BLaER1 (cell line): Measurements from ENCODE around the gene YJEFN3.

Source experiments
- H3K27ac ChIP-seq: shearing (Covaris generic); formaldehyde crosslinking; 2 replicates; pipeline ENCODE4 v1.8.1; 2022
- H3K27me3 ChIP-seq: shearing (Covaris generic); formaldehyde crosslinking; 2 replicates; pipeline ENCODE4 v1.8.1; 2022
- H3K36me3 ChIP-seq: shearing (Covaris generic); formaldehyde crosslinking; 2 replicates; pipeline ENCODE4 v1.8.1; 2022
- H3K4me1 ChIP-seq: shearing (Covaris generic); formaldehyde crosslinking; 2 replicates; pipeline ENCODE4 v1.8.1; 2022
- H3K4me2 ChIP-seq: shearing (Covaris generic); formaldehyde crosslinking; 2 replicates; pipeline ENCODE4 v1.8.1; 2022
- H3K4me3 ChIP-seq: shearing (Covaris generic); formaldehyde crosslinking; 2 replicates; pipeline ENCODE4 v1.8.1; 2022
- H3K9ac ChIP-seq: shearing (Covaris generic); formaldehyde crosslinking; 2 replicates; pipeline ENCODE4 v1.8.1; 2022
- H3K9me3 ChIP-seq: shearing (Covaris generic); formaldehyde crosslinking; 2 replicates; pipeline ENCODE4 v1.8.1; 2022
- H4K20me1 ChIP-seq: shearing (Covaris generic); formaldehyde crosslinking; 2 replicates; pipeline ENCODE4 v1.8.1; 2022
- Cebpa-rat ChIP-seq: shearing (Covaris generic); IDR thresholded peaks from 2 replicates; pipeline ENCODE4 v1.8.1; 2022

YJEFN3 gene

DNA sequence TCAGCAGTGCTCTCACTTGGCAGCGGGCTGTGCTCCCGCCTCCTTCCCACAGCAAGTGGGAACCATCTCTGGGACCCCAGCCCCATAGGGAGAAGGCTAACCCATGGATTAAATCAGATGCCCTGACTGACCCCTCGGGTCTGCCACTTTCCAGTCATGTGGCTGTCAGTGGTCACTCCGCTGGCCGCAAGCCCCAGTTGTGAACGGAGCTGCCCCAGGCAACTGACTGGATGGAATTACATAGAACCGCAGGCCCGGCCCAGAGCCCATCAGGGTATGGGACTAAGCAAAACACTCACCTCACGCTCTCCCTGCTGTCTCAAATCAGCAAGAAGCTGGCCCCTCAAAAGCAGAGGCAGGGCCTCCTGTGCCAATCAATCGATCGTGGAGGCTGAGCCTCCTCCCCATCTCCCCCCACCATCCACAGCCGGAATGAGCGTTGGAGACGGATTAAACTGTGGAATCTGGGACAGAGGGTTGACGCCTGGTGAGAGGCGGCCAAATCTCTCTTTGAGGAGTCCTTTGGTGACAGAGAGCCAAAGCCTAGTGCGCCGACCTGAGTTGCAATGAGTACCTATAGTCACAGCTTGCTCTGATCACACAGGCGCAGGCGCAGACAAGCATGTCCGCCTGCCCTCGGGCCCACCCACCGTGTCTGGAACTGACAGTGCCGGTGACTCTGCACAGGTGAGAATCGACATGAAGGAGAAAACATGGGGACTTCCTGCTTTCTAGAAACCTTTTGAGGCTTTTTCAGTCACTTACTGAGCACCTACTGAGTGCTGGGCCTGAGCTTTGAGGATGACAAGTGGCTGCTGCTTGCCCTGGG, 51.0 kb downstream of the YJEFN3 start:
- H3K4me2 ChIP-seq: no peak overlapping the region
- H3K4me1 ChIP-seq: no peaks in the 10 kb centered on the region
- no peak overlapping the region for H3K27ac ChIP-seq
- H3K4me3 ChIP-seq: no peak overlapping the region
- H3K9me3 ChIP-seq: no peaks in the 10 kb centered on the region
- no peak for TF ChIP-seq Cebpa-rat
- H4K20me1 ChIP-seq: no peaks in the 10 kb centered on the region
- H3K27me3 ChIP-seq: no peaks in the 10 kb centered on the region
- H3K9ac ChIP-seq: no peak overlapping the region
- no peaks in the 10 kb centered on the region for H3K36me3 ChIP-seq

DNA sequence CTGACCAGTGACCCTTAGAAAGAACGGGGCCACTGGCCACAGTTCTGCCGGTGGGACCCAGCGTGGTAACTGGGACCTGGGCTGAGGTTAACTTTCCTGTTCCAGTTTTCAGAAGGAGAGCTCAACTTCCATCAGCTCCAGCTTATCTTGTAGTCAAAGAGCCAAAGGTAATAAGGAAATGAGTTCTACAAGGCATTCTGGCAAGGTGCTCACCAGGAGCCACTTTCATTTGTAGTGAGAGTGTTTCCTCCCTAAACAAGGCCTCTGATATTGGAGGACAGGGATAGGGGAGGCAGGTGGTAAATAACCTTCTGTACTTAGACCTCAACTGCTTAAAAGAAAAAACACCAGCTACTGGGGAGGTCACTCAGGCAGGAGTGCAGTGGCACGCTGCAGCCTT, 51.7 kb downstream of the YJEFN3 start:
- H3K4me3 ChIP-seq: no peak overlapping the region
- H4K20me1 ChIP-seq: no peaks in the 10 kb centered on the region
- no peak overlapping the region for H3K4me2 ChIP-seq
- H3K9me3 ChIP-seq: no peaks in the 10 kb centered on the region
- H3K36me3 ChIP-seq: no peaks in the 10 kb centered on the region
- no peak overlapping the region for H3K27ac ChIP-seq
- TF ChIP-seq Cebpa-rat: no peak
- no peaks in the 10 kb centered on the region for H3K27me3 ChIP-seq
- H3K9ac ChIP-seq: no peak overlapping the region
- peaks cover 6% of the 10 kb centered on the region; the same call in 1 of the 2 replicates for H3K4me1 ChIP-seq

DNA sequence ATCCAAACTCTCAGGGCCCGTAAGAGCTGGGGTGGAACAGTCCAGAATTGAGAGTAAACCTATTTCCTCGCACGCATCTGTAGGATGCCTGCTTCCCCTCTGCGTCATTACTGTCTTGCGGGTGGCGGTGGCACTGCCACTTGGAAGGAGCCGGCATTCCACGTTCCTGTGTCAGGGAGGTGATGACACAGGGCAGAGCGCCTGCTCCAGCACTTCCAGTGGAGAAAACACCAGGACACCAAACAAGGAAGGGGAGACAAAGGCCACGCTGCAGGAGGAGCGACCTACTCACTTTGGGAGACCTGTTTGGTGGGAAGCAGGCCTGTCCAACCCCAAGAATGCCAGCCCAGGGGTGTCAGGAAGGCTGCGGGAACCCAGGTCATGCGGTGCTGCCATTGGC, 52.7 kb downstream of the YJEFN3 start:
- Histone ChIP-seq H3K36me3 (no peaks in the 10 kb centered on the region), H3K9me3 (no peaks in the 10 kb centered on the region), H3K4me3 (no peak overlapping the region), H4K20me1 (no peaks in the 10 kb centered on the region), H3K9ac (no peak overlapping the region), H3K27me3 (no peaks in the 10 kb centered on the region), H3K4me1 (peaks cover 7% of the 10 kb centered on the region; the same call in 1 of the 2 replicates), H3K4me2 (no peak overlapping the region), H3K27ac (no peak overlapping the region)
- no peak for TF ChIP-seq Cebpa-rat

- Histone ChIP-seq H3K4me3 (no peak overlapping the region), H3K27ac (no peak overlapping the region), H4K20me1 (no peaks in the 10 kb centered on the region), H3K27me3 (no peaks in the 10 kb centered on the region), H3K4me2 (no peak overlapping the region), H3K9me3 (no peaks in the 10 kb centered on the region), H3K9ac (no peak overlapping the region), H3K36me3 (no peaks in the 10 kb centered on the region), H3K4me1 (peaks cover 7% of the 10 kb centered on the region; the same call in 1 of the 2 replicates)
- no peak for TF ChIP-seq Cebpa-rat
Observed at GRCh38 chr19:19582471-19582870, 53.8 kb downstream of the YJEFN3 start.

GRCh38 chr19:19584356-19584755, 55.6 kb downstream of the YJEFN3 start:
- H3K4me1 ChIP-seq: peaks cover 7% of the 10 kb centered on the region; the same call in 1 of the 2 replicates
- no peak overlapping the region for H3K4me2 ChIP-seq
- TF ChIP-seq Cebpa-rat: no peak
- no peaks in the 10 kb centered on the region for H4K20me1 ChIP-seq
- H3K4me3 ChIP-seq: no peak overlapping the region
- no peak overlapping the region for H3K27ac ChIP-seq
- H3K36me3 ChIP-seq: no peaks in the 10 kb centered on the region
- H3K9ac ChIP-seq: no peak overlapping the region
- H3K27me3 ChIP-seq: no peaks in the 10 kb centered on the region
- H3K9me3 ChIP-seq: no peaks in the 10 kb centered on the region
